Memory B cell (primary cell): ENCODE data around the gene SLC22A8.
"Not testable (repeated sequence)": the region's sequence is repeated elsewhere in the genome, so short reads cannot be mapped to it uniquely, and the experiment has no call there.

ENCODE experiments used
- ATAC-seq: fragments of 150-1000 bp; cut with Tn5 transposase; 2 replicates; pipeline ENCODE4 v1.10.0; 2021; ENCODE audit warnings: low read depth, mild to moderate bottlenecking, moderate library complexity
- DNase-seq, 2 donors: peaks; one replicate each; pipeline ENCODE4 v3.0.0; 2022; ENCODE audit warnings: low spot score in 2 of 2
- H3K27ac Mint-ChIP-seq: one replicate; pipeline ENCODE4 v1.8.0; 2022; ENCODE audit warnings: mild to moderate bottlenecking, moderate library complexity, mixed read lengths
- H3K27me3 Mint-ChIP-seq: one replicate; pipeline ENCODE4 v1.8.0; 2022; ENCODE audit warnings: mixed read lengths
- H3K36me3 Mint-ChIP-seq: one replicate; pipeline ENCODE4 v1.8.0; 2022; ENCODE audit warnings: mild to moderate bottlenecking, mixed read lengths
- H3K4me1 Mint-ChIP-seq: one replicate; pipeline ENCODE4 v1.8.0; 2022; ENCODE audit warnings: mixed read lengths
- H3K4me3 Mint-ChIP-seq: one replicate; pipeline ENCODE4 v1.8.0; 2022; ENCODE audit warnings: mild to moderate bottlenecking, moderate library complexity, mixed read lengths
- H3K9me3 Mint-ChIP-seq: one replicate; pipeline ENCODE4 v1.8.0; 2022; ENCODE audit warnings: mixed read lengths

SLC22A8 gene

GRCh38 chr11:63015521-63016215 is at the start of gene SLC22A8:
TSS of gene SLC22A8 (minus strand) at chr11:63015841. CDS start at chr11:63014958, 883 bp downstream.
- Mint-ChIP-seq H3K27ac (no peak within 1 kb of the TSS), H3K9me3 (no peaks in the 10 kb centered on the region), H3K36me3 (no peaks in the 10 kb centered on the region), H3K27me3 (peaks cover 26% of the 10 kb centered on the region), H3K4me3 (no peak within 1 kb of the TSS), H3K4me1 (no peaks in the 10 kb centered on the region)
- DNase-seq (no peak), ATAC-seq (no peak)

- H3K27me3 Mint-ChIP-seq, H3K4me1 Mint-ChIP-seq, H3K4me3 Mint-ChIP-seq, H3K36me3 Mint-ChIP-seq, DNase-seq, H3K27ac Mint-ChIP-seq, ATAC-seq: not testable (repeated sequence)
- peaks cover 10% of the 10 kb centered on the region for H3K9me3 Mint-ChIP-seq
Observed at GRCh38 chr11:63046203-63046602, 30.6 kb upstream of the SLC22A8 start.

GRCh38 chr11:63042596-63042995 is 27.0 kb upstream of the SLC22A8 start:
- peaks cover 6% of the 10 kb centered on the region for H3K9me3 Mint-ChIP-seq
- peaks cover 7% of the 10 kb centered on the region for H3K27me3 Mint-ChIP-seq
- H3K36me3 Mint-ChIP-seq, result peaks cover 3% of the 10 kb centered on the region
- no peak overlapping the region for H3K4me3 Mint-ChIP-seq
- ATAC-seq (no peak), DNase-seq (no peak)
- no peaks in the 10 kb centered on the region for H3K4me1 Mint-ChIP-seq
- no peak overlapping the region for H3K27ac Mint-ChIP-seq

- peaks cover 23% of the 10 kb centered on the region for H3K27me3 Mint-ChIP-seq
- H3K4me1 Mint-ChIP-seq, result peaks cover 4% of the 10 kb centered on the region
- no peak overlapping the region for H3K4me3 Mint-ChIP-seq
- DNase-seq (no peak), ATAC-seq (no peak)
- no peak overlapping the region for H3K27ac Mint-ChIP-seq
- no peaks in the 10 kb centered on the region for H3K36me3 Mint-ChIP-seq
- H3K9me3 Mint-ChIP-seq, result no peaks in the 10 kb centered on the region
Observed at GRCh38 chr11:63032457-63032856, 16.8 kb upstream of the SLC22A8 start.

- peak; percentile 95 for ATAC-seq
- peak; percentile 87 to 88 for DNase-seq
- Mint-ChIP-seq H3K27me3 (peaks cover 19% of the 10 kb centered on the region), H3K36me3 (no peaks in the 10 kb centered on the region), H3K9me3 (peaks cover 1% of the 10 kb centered on the region), H3K4me1 (peaks cover 3% of the 10 kb centered on the region), H3K27ac (no peak overlapping the region), H3K4me3 (no peak overlapping the region)
Observed at GRCh38 chr11:63023841-63024648, 8.4 kb upstream of the SLC22A8 start.

GRCh38 chr11:63023222-63023814 is 7.7 kb upstream of the SLC22A8 start:
- Mint-ChIP-seq H3K36me3 (no peaks in the 10 kb centered on the region), H3K27me3 (peaks cover 21% of the 10 kb centered on the region), H3K4me1 (peaks cover 3% of the 10 kb centered on the region), H3K9me3 (peaks cover 1% of the 10 kb centered on the region), H3K4me3 (no peak overlapping the region), H3K27ac (no peak overlapping the region)
- DNase-seq, result no peak
- ATAC-seq, result no peak

GRCh38 chr11:63022441-63022840 is 6.8 kb upstream of the SLC22A8 start:
- Mint-ChIP-seq H3K27me3 (peaks cover 17% of the 10 kb centered on the region), H3K9me3 (peaks cover 1% of the 10 kb centered on the region), H3K36me3 (no peaks in the 10 kb centered on the region), H3K27ac (no peak overlapping the region), H3K4me3 (no peak overlapping the region), H3K4me1 (peaks cover 3% of the 10 kb centered on the region)
- DNase-seq (no peak), ATAC-seq (no peak)

GRCh38 chr11:63020671-63021291 is 5.1 kb upstream of the SLC22A8 start:
- no peak for DNase-seq
- H3K9me3 Mint-ChIP-seq, result peaks cover 1% of the 10 kb centered on the region
- ATAC-seq, result no peak
- no peaks in the 10 kb centered on the region for H3K36me3 Mint-ChIP-seq
- no peak overlapping the region for H3K27ac Mint-ChIP-seq
- H3K4me3 Mint-ChIP-seq, result no peak overlapping the region
- H3K27me3 Mint-ChIP-seq, result peaks cover 17% of the 10 kb centered on the region
- H3K4me1 Mint-ChIP-seq, result peaks cover 3% of the 10 kb centered on the region

- no peak for DNase-seq
- no peak for ATAC-seq
- peaks cover 20% of the 10 kb centered on the region for H3K27me3 Mint-ChIP-seq
- H3K4me1 Mint-ChIP-seq, result peaks cover 3% of the 10 kb centered on the region
- no peaks in the 10 kb centered on the region for H3K9me3 Mint-ChIP-seq
- no peak overlapping the region for H3K4me3 Mint-ChIP-seq
- H3K27ac Mint-ChIP-seq, result no peak overlapping the region
- no peaks in the 10 kb centered on the region for H3K36me3 Mint-ChIP-seq
Observed at GRCh38 chr11:63019506-63019905, 3.9 kb upstream of the SLC22A8 start.

- Mint-ChIP-seq H3K9me3 (no peaks in the 10 kb centered on the region), H3K27me3 (peaks cover 25% of the 10 kb centered on the region), H3K4me3 (no peak overlapping the region), H3K4me1 (no peaks in the 10 kb centered on the region), H3K36me3 (no peaks in the 10 kb centered on the region), H3K27ac (no peak overlapping the region)
- ATAC-seq (no peak), DNase-seq (no peak)
Observed at GRCh38 chr11:63017306-63017974, 1.8 kb upstream of the SLC22A8 start.

GRCh38 chr11:63014408-63015055 is 1.1 kb downstream of the SLC22A8 start:
- H3K36me3 Mint-ChIP-seq, result no peaks in the 10 kb centered on the region
- H3K27ac Mint-ChIP-seq, result no peak overlapping the region
- H3K9me3 Mint-ChIP-seq, result no peaks in the 10 kb centered on the region
- no peak overlapping the region for H3K4me3 Mint-ChIP-seq
- ATAC-seq, result no peak
- no peaks in the 10 kb centered on the region for H3K4me1 Mint-ChIP-seq
- peaks cover 28% of the 10 kb centered on the region for H3K27me3 Mint-ChIP-seq
- DNase-seq, result no peak

GRCh38 chr11:63012839-63013238 is 2.8 kb downstream of the SLC22A8 start:
- H3K9me3 Mint-ChIP-seq, result no peaks in the 10 kb centered on the region
- no peak overlapping the region for H3K27ac Mint-ChIP-seq
- no peaks in the 10 kb centered on the region for H3K36me3 Mint-ChIP-seq
- DNase-seq (no peak), ATAC-seq (no peak)
- H3K4me3 Mint-ChIP-seq, result no peak overlapping the region
- H3K27me3 Mint-ChIP-seq, result peaks cover 19% of the 10 kb centered on the region
- H3K4me1 Mint-ChIP-seq, result no peaks in the 10 kb centered on the region

GRCh38 chr11:63012430-63012829 is 3.2 kb downstream of the SLC22A8 start:
- H3K4me3 Mint-ChIP-seq, result no peak overlapping the region
- H3K27me3 Mint-ChIP-seq, result peaks cover 19% of the 10 kb centered on the region
- no peaks in the 10 kb centered on the region for H3K9me3 Mint-ChIP-seq
- H3K4me1 Mint-ChIP-seq, result no peaks in the 10 kb centered on the region
- H3K27ac Mint-ChIP-seq, result no peak overlapping the region
- DNase-seq, result no peak
- ATAC-seq, result no peak
- H3K36me3 Mint-ChIP-seq, result no peaks in the 10 kb centered on the region
